Measurements from ENCODE around the gene TAS2R7.

DNA sequence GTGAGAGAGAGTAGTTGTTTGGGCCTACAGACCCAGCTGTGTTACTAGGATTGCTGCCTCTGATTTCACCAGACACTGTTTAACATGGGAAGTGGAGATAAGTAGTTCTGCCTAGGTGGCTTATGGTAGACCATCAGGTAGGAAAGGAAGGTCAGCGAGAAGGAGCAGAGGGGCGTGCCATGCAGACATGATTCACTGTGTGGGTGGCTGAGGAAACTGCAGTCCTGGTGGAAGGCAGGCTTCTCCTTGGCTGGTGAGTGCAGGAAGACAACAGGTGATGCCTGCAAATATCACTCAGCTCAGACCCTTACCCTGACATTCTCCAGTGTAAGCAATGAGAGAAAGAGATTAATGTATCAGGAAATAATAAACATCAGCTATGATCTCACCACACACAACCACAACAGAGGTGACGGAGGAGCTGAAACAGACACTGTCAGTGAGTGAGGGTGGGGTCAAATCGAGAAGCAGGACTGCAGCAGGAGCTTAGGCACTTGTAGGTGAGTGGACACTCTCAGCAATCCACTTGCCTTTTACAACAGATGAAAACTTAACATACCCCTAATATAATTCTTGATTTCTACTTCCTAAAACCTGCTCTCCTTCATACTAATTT lies 48.9 kb upstream of the TAS2R7 start:
- TF ChIP-seq, protein P1, sequence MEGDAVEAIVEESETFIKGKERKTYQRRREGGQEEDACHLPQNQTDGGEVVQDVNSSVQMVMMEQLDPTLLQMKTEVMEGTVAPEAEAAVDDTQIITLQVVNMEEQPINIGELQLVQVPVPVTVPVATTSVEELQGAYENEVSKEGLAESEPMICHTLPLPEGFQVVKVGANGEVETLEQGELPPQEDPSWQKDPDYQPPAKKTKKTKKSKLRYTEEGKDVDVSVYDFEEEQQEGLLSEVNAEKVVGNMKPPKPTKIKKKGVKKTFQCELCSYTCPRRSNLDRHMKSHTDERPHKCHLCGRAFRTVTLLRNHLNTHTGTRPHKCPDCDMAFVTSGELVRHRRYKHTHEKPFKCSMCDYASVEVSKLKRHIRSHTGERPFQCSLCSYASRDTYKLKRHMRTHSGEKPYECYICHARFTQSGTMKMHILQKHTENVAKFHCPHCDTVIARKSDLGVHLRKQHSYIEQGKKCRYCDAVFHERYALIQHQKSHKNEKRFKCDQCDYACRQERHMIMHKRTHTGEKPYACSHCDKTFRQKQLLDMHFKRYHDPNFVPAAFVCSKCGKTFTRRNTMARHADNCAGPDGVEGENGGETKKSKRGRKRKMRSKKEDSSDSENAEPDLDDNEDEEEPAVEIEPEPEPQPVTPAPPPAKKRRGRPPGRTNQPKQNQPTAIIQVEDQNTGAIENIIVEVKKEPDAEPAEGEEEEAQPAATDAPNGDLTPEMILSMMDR (conservative IDR thresholded peaks at IDR 0.05; ENCODE audit: low read depth, low read length) = no peak
- TF ChIP-seq CEBPB (IDR thresholded peaks at IDR 0.05; ENCODE audit: low read depth, low read length) = no peak
- no peak for TF ChIP-seq RAD21 (IDR thresholded peaks at IDR 0.05; ENCODE audit: low read length)
- TF ChIP-seq BHLHE40 (IDR thresholded peaks at IDR 0.05; ENCODE audit: low read depth, low read length) = no peak
- TF ChIP-seq POLR2A (IDR thresholded peaks at IDR 0.05; ENCODE audit: low read depth, low read length) = no peak
- no peak for TF ChIP-seq SMC3 (IDR thresholded peaks at IDR 0.05; ENCODE audit: low read depth, low read length)
